Glutamatergic neuron (in vitro differentiated cells): ENCODE results near the gene CD164. TPM values are rescaled to one million over a fixed set of nuclear protein-coding genes. Genes with fewer than 3 reads are reported as not detected.
"Not testable (repeated sequence)": the region's sequence is repeated elsewhere in the genome, so short reads cannot be mapped to it uniquely, and the experiment has no call there.

Experiments used
- DNase-seq: peaks from one replicate; pipeline ENCODE4 v3.0.0; 2022
- H3K27ac Mint-ChIP-seq: one replicate; pipeline ENCODE4 v1.8.0; 2020; ENCODE audit warnings: mild to moderate bottlenecking, mixed read lengths, inconsistent platforms; ENCODE audit not compliant: unreplicated experiment
- H3K27me3 Mint-ChIP-seq: one replicate; pipeline ENCODE4 v1.8.0; 2020; ENCODE audit warnings: mild to moderate bottlenecking, moderate library complexity, mixed read lengths, inconsistent platforms; ENCODE audit not compliant: unreplicated experiment
- H3K36me3 Mint-ChIP-seq: one replicate; pipeline ENCODE4 v1.8.0; 2020; ENCODE audit warnings: mild to moderate bottlenecking, mixed read lengths, inconsistent platforms; ENCODE audit not compliant: unreplicated experiment
- H3K4me1 Mint-ChIP-seq: one replicate; pipeline ENCODE4 v1.8.0; 2020; ENCODE audit warnings: mild to moderate bottlenecking, low read depth, mixed read lengths, inconsistent platforms; ENCODE audit not compliant: unreplicated experiment
- H3K4me3 Mint-ChIP-seq: one replicate; pipeline ENCODE4 v1.8.0; 2020; ENCODE audit warnings: mild to moderate bottlenecking, mixed read lengths, inconsistent platforms; ENCODE audit not compliant: unreplicated experiment
- H3K9me3 Mint-ChIP-seq: one replicate; pipeline ENCODE4 v1.8.0; 2020; ENCODE audit warnings: mild to moderate bottlenecking, moderate library complexity, mixed read lengths, inconsistent platforms; ENCODE audit not compliant: unreplicated experiment
- total RNA-seq: library from RNA; stranded (reverse); fragmentation: NEBNext Ultra II Directional; extraction: Animal tissue kit (Norgen Biotek cat#: 25700); gene quantifications from one replicate; pipeline ENCODE4 v1.2.1, GENCODE V29; 2021; ENCODE audit not compliant: unreplicated experiment
- TF ChIP-seq, protein P1 (sequence below): fragments of 200-600 bp; sonication (generic); IDR thresholded peaks from one replicate; pipeline ENCODE4 v1.5.0; 2021; ENCODE audit not compliant: partially characterized antibody, unreplicated experiment

CD164 gene
- total RNA-seq, 1 donor from 2014 or later: 45.5 TPM

DNA sequence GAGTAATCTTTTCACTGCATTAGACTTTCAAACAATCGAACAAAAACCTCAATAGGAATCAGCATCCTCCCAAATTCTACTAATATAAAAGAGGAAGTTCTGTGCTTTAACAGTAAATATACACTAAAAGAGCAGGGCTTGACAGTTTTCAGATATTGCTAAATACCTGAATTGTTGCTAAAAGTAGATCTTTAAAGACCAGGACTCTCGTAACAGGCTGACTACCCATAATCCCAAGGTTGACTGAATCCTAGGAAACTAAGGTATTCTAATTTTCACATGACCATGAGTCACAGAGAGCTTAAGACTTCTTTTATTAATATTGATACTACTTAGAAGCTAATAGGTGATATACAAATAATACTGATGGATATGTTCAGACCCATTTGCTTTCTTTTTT is 10.1 kb downstream of the CD164 start:
- Mint-ChIP-seq H3K27ac (no peak overlapping the region), H3K27me3 (peaks cover 2% of the 10 kb centered on the region), H3K4me1 (no peaks in the 10 kb centered on the region), H3K4me3 (no peak overlapping the region), H3K36me3 (peaks cover 10% of the 10 kb centered on the region), H3K9me3 (no peaks in the 10 kb centered on the region)
- TF ChIP-seq, protein P1, sequence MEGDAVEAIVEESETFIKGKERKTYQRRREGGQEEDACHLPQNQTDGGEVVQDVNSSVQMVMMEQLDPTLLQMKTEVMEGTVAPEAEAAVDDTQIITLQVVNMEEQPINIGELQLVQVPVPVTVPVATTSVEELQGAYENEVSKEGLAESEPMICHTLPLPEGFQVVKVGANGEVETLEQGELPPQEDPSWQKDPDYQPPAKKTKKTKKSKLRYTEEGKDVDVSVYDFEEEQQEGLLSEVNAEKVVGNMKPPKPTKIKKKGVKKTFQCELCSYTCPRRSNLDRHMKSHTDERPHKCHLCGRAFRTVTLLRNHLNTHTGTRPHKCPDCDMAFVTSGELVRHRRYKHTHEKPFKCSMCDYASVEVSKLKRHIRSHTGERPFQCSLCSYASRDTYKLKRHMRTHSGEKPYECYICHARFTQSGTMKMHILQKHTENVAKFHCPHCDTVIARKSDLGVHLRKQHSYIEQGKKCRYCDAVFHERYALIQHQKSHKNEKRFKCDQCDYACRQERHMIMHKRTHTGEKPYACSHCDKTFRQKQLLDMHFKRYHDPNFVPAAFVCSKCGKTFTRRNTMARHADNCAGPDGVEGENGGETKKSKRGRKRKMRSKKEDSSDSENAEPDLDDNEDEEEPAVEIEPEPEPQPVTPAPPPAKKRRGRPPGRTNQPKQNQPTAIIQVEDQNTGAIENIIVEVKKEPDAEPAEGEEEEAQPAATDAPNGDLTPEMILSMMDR: no peak
- no peak for DNase-seq

DNA sequence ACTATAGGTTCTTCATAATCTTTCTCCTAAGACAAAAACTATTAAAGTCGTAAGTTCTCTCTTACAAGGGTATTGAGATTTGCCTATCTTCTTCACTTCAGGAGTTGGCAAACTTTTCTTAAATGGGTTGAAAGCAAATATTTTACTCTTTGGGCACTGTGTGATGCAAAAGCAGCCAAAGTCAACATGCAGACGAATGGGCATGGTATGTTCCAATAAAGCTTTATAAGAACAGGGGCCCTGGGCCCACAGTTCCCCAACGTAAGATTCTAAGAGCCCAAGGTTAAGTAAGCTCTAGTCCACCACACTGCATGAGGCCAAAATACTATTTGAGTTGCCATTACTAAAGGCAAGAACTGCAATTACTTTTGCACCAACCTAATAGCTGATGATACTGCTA is 11.5 kb downstream of the CD164 start:
- Mint-ChIP-seq H3K4me1 (no peaks in the 10 kb centered on the region), H3K27ac (no peak overlapping the region), H3K4me3 (no peak overlapping the region), H3K27me3 (peaks cover 2% of the 10 kb centered on the region), H3K36me3 (peaks cover 7% of the 10 kb centered on the region), H3K9me3 (no peaks in the 10 kb centered on the region)
- TF ChIP-seq, protein P1: no peak
- DNase-seq: no peak

DNA sequence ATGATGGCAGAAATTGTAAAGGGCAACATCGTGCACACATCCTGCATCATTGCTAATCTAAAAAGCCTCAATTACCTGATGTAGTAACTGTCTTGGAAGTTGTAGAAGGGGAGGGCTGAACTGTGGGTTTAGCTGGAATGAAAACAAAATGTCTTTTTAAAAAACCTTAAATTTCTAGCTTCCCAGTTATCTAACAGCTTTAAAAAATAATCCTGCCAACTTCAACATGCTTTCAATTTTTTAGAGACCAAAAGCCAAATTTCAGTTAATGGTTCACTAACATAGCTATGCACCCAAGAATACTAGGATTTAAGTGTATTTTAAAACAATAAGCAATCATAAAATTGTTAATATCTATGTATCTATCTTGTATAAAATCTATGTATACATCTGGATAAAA is 11.9 kb downstream of the CD164 start:
- no peaks in the 10 kb centered on the region for H3K4me1 Mint-ChIP-seq
- TF ChIP-seq, protein P1: no peak
- no peak overlapping the region for H3K27ac Mint-ChIP-seq
- DNase-seq: no peak
- no peak overlapping the region for H3K4me3 Mint-ChIP-seq
- H3K36me3 Mint-ChIP-seq: peaks cover 7% of the 10 kb centered on the region
- no peaks in the 10 kb centered on the region for H3K9me3 Mint-ChIP-seq
- peaks cover 2% of the 10 kb centered on the region for H3K27me3 Mint-ChIP-seq

DNA sequence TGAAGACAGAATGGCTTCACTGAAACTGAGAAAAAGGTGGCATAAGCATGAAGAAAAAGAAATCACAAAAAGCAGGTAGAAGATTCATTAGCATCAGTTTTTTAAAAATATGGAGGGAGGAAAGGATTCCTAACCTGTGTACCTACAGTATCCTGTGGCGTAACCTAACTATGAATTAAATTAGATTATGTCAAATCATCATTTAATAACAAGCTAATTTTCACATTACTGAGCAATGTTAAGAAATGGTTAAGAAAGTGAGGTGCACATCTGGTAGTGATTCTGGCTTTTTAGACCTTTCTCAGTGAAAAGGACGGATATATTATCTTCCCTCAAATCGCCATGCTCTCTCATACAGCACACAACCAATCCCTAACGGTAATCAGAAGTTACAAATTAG is 12.5 kb downstream of the CD164 start:
- peaks cover 3% of the 10 kb centered on the region for H3K27me3 Mint-ChIP-seq
- peaks cover 4% of the 10 kb centered on the region for H3K36me3 Mint-ChIP-seq
- no peak overlapping the region for H3K27ac Mint-ChIP-seq
- no peaks in the 10 kb centered on the region for H3K4me1 Mint-ChIP-seq
- no peak for DNase-seq
- TF ChIP-seq, protein P1: no peak
- H3K4me3 Mint-ChIP-seq: no peak overlapping the region
- peaks cover under 1% of the 10 kb centered on the region for H3K9me3 Mint-ChIP-seq

DNA sequence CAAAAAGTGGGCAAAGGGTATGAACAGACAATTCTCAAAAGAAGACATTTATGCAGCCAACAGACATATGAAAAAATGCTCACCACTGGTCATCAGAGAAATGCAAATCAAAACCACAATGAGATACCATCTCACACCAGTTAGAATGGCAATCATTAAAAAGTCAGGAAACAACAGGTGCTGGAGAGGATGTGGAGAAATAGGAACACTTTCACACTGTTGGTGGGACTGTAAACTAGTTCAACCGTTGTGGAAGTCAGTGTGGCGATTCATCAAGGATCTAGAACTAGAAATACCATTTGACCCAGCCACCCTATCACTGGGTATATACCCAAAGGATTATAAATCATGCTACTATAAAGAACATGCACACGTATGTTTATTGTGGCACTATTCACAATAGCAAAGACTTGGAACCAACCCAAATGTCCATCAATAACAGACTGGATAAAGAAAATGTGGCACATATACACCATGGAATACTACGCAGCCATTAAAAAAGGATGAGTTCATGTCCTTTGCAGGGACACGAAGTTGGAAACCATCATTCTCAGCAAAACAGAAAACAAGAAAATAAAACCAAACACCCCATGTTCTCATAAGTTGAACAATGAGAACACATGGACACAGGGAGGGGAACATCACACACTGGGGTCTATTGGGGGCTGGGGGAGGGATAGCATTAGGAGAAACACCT is 17.7 kb downstream of the CD164 start:
- not testable (repeated sequence) for H3K27ac Mint-ChIP-seq, H3K27me3 Mint-ChIP-seq, DNase-seq, H3K4me3 Mint-ChIP-seq, H3K4me1 Mint-ChIP-seq, H3K9me3 Mint-ChIP-seq
- H3K36me3 Mint-ChIP-seq: peaks cover 14% of the 10 kb centered on the region
